Coronary artery (tissue), 2 donors: Measurements from ENCODE around the gene ZNF688.

Experiments used
- DNase-seq: peaks from one replicate; pipeline ENCODE4 v3.0.0-alpha.2; 2017; ENCODE audit warnings: low spot score
- H3K27ac ChIP-seq, 2 donors: fragments of 200-600 bp; sonication (generic); one replicate each; pipeline ENCODE4 v1.5.1; 2016 to 2019
- H3K4me3 ChIP-seq: fragments of 200-600 bp; sonication (generic); 2 replicates; pipeline ENCODE4 v1.5.1; 2016; ENCODE audit warnings: mild to moderate bottlenecking, moderate library complexity
- TF ChIP-seq, protein P1 (sequence below): fragments of 200-600 bp; sonication (generic); IDR thresholded peaks from one replicate; pipeline ENCODE4 v1.5.1; 2019; ENCODE audit warnings: antibody characterized with exemption

The ZNF688 gene

DNA sequence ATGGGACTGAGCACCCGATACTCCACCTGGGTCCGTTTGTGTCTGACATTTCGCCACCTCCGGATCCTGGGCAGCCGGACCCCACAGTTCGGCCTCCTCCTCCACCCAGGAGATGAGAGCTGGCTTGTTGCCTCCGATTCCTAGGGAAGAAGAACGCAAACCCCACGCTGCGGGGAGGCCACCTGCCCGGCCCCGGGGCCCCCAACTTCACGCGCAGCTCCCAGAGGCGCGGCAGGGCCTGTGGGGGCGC is 13.9 kb downstream of the ZNF688 start:
- TF ChIP-seq, protein P1, sequence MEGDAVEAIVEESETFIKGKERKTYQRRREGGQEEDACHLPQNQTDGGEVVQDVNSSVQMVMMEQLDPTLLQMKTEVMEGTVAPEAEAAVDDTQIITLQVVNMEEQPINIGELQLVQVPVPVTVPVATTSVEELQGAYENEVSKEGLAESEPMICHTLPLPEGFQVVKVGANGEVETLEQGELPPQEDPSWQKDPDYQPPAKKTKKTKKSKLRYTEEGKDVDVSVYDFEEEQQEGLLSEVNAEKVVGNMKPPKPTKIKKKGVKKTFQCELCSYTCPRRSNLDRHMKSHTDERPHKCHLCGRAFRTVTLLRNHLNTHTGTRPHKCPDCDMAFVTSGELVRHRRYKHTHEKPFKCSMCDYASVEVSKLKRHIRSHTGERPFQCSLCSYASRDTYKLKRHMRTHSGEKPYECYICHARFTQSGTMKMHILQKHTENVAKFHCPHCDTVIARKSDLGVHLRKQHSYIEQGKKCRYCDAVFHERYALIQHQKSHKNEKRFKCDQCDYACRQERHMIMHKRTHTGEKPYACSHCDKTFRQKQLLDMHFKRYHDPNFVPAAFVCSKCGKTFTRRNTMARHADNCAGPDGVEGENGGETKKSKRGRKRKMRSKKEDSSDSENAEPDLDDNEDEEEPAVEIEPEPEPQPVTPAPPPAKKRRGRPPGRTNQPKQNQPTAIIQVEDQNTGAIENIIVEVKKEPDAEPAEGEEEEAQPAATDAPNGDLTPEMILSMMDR: no peak
- Histone ChIP-seq H3K4me3 (peak overlapping the region; percentile 96), H3K27ac (peak overlapping the region; percentile 87 to 94)
- DNase-seq: no peak

DNA sequence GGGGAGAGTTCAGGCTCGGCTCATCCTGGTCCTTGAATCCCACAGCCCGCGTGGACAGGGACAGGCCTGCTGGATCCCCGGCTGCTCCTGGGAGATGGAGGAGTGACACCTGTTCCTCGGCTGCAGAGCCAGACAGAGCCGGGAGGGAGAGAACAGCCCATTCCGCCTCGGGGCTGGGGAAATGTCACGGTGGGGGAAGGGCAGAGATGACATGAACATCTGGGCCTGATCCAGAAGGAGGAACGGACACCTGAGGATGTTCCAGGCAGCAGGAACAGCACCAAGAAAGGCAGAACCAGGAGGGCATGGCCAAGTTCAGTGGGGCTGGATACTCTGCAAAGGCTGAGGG is 15.4 kb downstream of the ZNF688 start:
- TF ChIP-seq, protein P1: no peak
- Histone ChIP-seq H3K27ac (no peak overlapping the region), H3K4me3 (no peak overlapping the region)
- DNase-seq: no peak

DNA sequence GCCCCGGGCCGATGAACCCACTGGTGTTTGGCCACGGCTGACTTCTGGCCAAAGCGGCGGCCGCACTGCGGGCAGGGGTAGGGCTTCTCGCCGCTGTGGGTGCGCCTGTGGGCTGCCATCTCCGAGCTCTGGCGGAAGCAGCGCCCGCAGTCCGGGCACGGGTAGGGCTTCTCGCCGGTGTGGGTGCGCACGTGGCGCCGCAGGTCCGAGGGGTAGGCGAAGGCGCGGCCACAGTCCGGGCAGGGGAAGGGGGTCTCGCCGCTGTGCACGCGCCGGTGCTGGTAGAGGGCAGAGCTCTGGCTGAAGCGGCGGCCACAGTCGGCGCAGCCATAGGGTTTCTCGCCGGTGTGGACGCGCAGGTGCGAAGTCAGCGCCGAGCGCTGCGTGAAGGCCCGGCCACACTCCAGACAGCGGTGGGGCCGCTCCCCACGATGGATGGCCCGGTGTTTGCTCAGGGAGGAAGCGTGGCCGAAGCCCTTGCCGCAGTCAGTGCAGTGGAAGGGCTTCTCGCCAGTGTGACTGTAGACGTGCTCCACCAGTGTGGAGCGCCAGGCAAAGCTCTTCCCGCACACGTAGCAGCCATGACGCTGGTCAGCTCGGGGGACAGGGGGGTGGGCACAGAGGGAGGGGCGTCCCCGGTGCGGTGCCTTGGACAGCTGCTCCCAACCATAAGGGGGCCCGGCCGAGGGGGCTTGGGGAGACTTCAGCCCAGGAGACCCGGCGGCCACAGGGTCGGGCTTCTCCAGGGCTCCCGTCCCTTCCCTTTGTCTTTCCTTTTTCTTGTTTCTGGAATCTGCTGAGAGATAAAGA is 16.0 kb downstream of the ZNF688 start:
- Histone ChIP-seq H3K27ac (no peak overlapping the region), H3K4me3 (no peak overlapping the region)
- DNase-seq: no peak
- TF ChIP-seq, protein P1: no peak

GRCh38 chr16:30554557-30555314 is 16.8 kb downstream of the ZNF688 start:
- H3K27ac ChIP-seq: no peak overlapping the region
- TF ChIP-seq, protein P1: no peak
- no peak overlapping the region for H3K4me3 ChIP-seq
- no peak for DNase-seq

GRCh38 chr16:30553393-30553899 is 18.1 kb downstream of the ZNF688 start:
- DNase-seq: no peak
- TF ChIP-seq, protein P1: no peak
- Histone ChIP-seq H3K4me3 (no peak overlapping the region), H3K27ac (no peak overlapping the region)

- no peak overlapping the region for H3K4me3 ChIP-seq
- TF ChIP-seq, protein P1: no peak
- no peak overlapping the region for H3K27ac ChIP-seq
- DNase-seq: no peak
These were observed 18.6 kb downstream of the ZNF688 start for GRCh38 chr16:30552956-30553355.

DNA sequence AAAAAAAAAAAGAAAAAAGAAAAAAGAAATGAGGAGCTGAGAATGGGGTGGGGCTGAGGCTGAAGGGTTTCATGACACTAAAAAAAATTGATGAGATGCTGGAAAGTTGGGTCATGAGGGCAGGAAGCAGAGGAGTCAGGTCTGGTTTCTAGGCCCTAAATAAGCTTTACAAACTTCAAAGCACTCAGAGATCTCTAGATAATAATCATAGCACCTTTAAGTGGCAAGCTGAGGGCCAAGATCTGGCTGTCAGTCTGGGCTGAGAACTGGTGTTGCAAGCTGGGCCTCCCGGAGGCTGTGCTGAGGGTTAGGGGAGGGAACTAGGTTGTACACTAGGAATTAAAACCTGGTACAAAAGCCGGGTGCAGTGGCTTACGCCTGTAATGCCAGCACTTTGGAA is 19.7 kb downstream of the ZNF688 start:
- Histone ChIP-seq H3K4me3 (no peak overlapping the region), H3K27ac (no peak overlapping the region)
- DNase-seq: no peak
- TF ChIP-seq, protein P1: no peak
